Activated T-cell treated with anti-CD3 and anti-CD28 coated beads for 48 hours (primary cell): ENCODE results near the gene NPSR1.

ENCODE experiments used
- DNase-seq: peaks from one replicate; pipeline ENCODE4 v3.0.0-alpha.2; 2020; ENCODE audit warnings: low read depth

The NPSR1 gene

GRCh38 chr7:34723338-34723737, 65.3 kb downstream of the NPSR1 start:
- no peak for DNase-seq

GRCh38 chr7:34723866-34724490, 66.0 kb downstream of the NPSR1 start:
- DNase-seq = no peak

- DNase-seq = no peak
Measured at GRCh38 chr7:34726221-34726620, 68.2 kb downstream of the NPSR1 start.

GRCh38 chr7:34727464-34727995, 69.5 kb downstream of the NPSR1 start:
- no peak for DNase-seq

- DNase-seq = no peak
Measured at GRCh38 chr7:34728156-34728555, 70.1 kb downstream of the NPSR1 start.

GRCh38 chr7:34734771-34735170, 76.8 kb downstream of the NPSR1 start:
- no peak for DNase-seq

GRCh38 chr7:34735526-34735925, 77.5 kb downstream of the NPSR1 start:
- no peak for DNase-seq

- no peak for DNase-seq
Measured at GRCh38 chr7:34739651-34740300, 81.8 kb downstream of the NPSR1 start.

- DNase-seq = no peak
Measured at GRCh38 chr7:34740840-34741239, 82.8 kb downstream of the NPSR1 start.

GRCh38 chr7:34747176-34747781, 89.3 kb downstream of the NPSR1 start:
- DNase-seq = no peak

- no peak for DNase-seq
Measured at GRCh38 chr7:34747867-34748727, 90.1 kb downstream of the NPSR1 start.

- DNase-seq = no peak
Measured at GRCh38 chr7:34748728-34749089, 90.7 kb downstream of the NPSR1 start.

- no peak for DNase-seq
Measured at GRCh38 chr7:34749446-34749845, 91.4 kb downstream of the NPSR1 start.

GRCh38 chr7:34750209-34750608, 92.2 kb downstream of the NPSR1 start:
- no peak for DNase-seq

- no peak for DNase-seq
Measured at GRCh38 chr7:34750636-34751035, 92.6 kb downstream of the NPSR1 start.

GRCh38 chr7:34751725-34752643, 94.0 kb downstream of the NPSR1 start:
- no peak for DNase-seq

- DNase-seq = no peak
Measured at GRCh38 chr7:34752929-34753328, 94.9 kb downstream of the NPSR1 start.

GRCh38 chr7:34755008-34755407, 97.0 kb downstream of the NPSR1 start:
- DNase-seq = no peak

- no peak for DNase-seq
Measured at GRCh38 chr7:34756025-34756437, 98.0 kb downstream of the NPSR1 start.

GRCh38 chr7:34756691-34757090, 98.7 kb downstream of the NPSR1 start:
- no peak for DNase-seq

GRCh38 chr7:34757570-34758110, 99.6 kb downstream of the NPSR1 start:
- no peak for DNase-seq
